Left renal pelvis (tissue), 4 donors: Measurements from ENCODE around the gene GSTM4. TPM values are rescaled to one million over a fixed set of nuclear protein-coding genes. Genes with fewer than 3 reads are reported as not detected.

Experiments
- DNase-seq, 4 donors: peaks; one replicate each; pipeline ENCODE4 v3.0.0-alpha.2; 2013; ENCODE audit warnings: low read depth in 4 of 4, low spot score in 3 of 4
- polyA plus RNA-seq, 4 donors: library from polyadenylated mRNA; unstranded; fragments of 120-200 nt; gene quantifications; one replicate each; pipeline ENCODE4 v1.2.1, GENCODE V29; 2013; ENCODE audit not compliant: insufficient read length in 4 of 4

Gene GSTM4
- polyA plus RNA-seq, 4 donors: 30.7 to 70.5 (median 57.7) TPM

- no peak for DNase-seq
Measured at GRCh38 chr1:109636201-109636952, 19.5 kb upstream of the GSTM4 start.

GRCh38 chr1:109637446-109637845 lies 18.5 kb upstream of the GSTM4 start:
- no peak for DNase-seq

GRCh38 chr1:109639063-109639840 lies 16.6 kb upstream of the GSTM4 start:
- DNase-seq: no peak

GRCh38 chr1:109639841-109640184 lies 16.1 kb upstream of the GSTM4 start:
- no peak for DNase-seq

- DNase-seq: no peak
Measured at GRCh38 chr1:109640285-109640865, 15.5 kb upstream of the GSTM4 start.

GRCh38 chr1:109641078-109641740 lies 14.7 kb upstream of the GSTM4 start:
- DNase-seq: no peak

- DNase-seq: no peak
Measured at GRCh38 chr1:109641861-109642260, 14.0 kb upstream of the GSTM4 start.

- no peak for DNase-seq
Measured at GRCh38 chr1:109642626-109643025, 13.3 kb upstream of the GSTM4 start.

GRCh38 chr1:109643385-109644230 lies 12.3 kb upstream of the GSTM4 start:
- DNase-seq: no peak

GRCh38 chr1:109644670-109645069 lies 11.2 kb upstream of the GSTM4 start:
- DNase-seq: no peak

- DNase-seq: no peak
Measured at GRCh38 chr1:109649491-109649914, 6.4 kb upstream of the GSTM4 start.

GRCh38 chr1:109650609-109651008 lies 5.3 kb upstream of the GSTM4 start:
- DNase-seq: no peak

- no peak for DNase-seq
Measured at GRCh38 chr1:109652402-109652801, 3.5 kb upstream of the GSTM4 start.

- no peak for DNase-seq
Measured at GRCh38 chr1:109653306-109653705, 2.6 kb upstream of the GSTM4 start.

GRCh38 chr1:109654519-109654918 lies 1.4 kb upstream of the GSTM4 start:
- no peak for DNase-seq

- no peak for DNase-seq
Measured at GRCh38 chr1:109657395-109657794, 1.5 kb downstream of the GSTM4 start.

- DNase-seq: no peak
Measured at GRCh38 chr1:109657970-109658369, 2.1 kb downstream of the GSTM4 start.

GRCh38 chr1:109658533-109659042 lies 2.7 kb downstream of the GSTM4 start:
- DNase-seq: no peak

GRCh38 chr1:109659145-109659544 lies 3.2 kb downstream of the GSTM4 start:
- DNase-seq: no peak
